ENCODE results near the gene CDC42EP4.

- TF ChIP-seq CTCF (conservative IDR thresholded peaks at IDR 0.05 in 1 of 2, IDR thresholded peaks at IDR 0.05 in 1 of 2; ENCODE audit: low read depth in 1 of 2, low read length in 2 of 2) (no peak), EZH2 (IDR thresholded peaks at IDR 0.05; ENCODE audit: low read length, missing control alignments) (no peak)
These were observed 19.7 kb downstream of the CDC42EP4 start for GRCh38 chr17:73292031-73292531.

Measured in fibroblast of lung (primary cell).